ENCODE measurements around the gene ALCAM. TPM values are rescaled to one million over a fixed set of nuclear protein-coding genes. Genes with fewer than 3 reads are reported as not detected.

The ALCAM gene
- total and polyA plus RNA-seq, 2 donors (not counting 3 experiments of a cell fraction or from before 2014, with no cell fraction given) = 46.3 to 118 TPM

DNA sequence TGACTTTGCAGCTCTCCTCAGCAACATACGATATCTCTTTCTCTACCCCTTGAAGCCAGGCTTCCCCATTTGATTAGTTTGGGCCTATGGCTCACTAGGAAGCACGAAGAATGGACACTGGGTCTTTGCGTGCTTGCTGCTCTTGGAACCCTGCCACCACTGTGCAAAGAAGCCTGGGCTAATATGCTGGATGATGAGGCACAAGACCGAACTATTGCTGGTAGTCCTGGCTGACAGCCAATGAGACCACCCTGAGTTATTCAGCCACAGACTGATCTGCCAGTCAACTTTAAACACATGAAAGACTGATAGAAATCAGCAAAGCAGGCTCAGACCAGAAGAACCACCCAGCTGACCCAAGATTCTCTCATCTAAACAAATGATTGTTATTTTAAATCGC is 251.8 kb downstream of the ALCAM start:
- DNase-seq (ENCODE audit: low read depth, low spot score) = no peak

More for the DNA sequence above, 251.8 kb downstream of the ALCAM start:
- Histone ChIP-seq H3K9me1 (replicated peaks; ENCODE audit: control insufficient read depth, extremely low read depth, insufficient read depth, low read length) (no peaks in the 10 kb centered on the region), H3K9ac (replicated peaks; ENCODE audit: extremely low read depth, insufficient read depth, low read length) (no peak overlapping the region), H3K4me1 (ENCODE audit: control insufficient read depth, extremely low read depth, insufficient read depth, low read length) (no peaks in the 10 kb centered on the region), H3K27me3 (ENCODE audit: control insufficient read depth in 2 of 2, insufficient read depth in 2 of 2, low read length in 2 of 2) (no peaks in the 10 kb centered on the region), H3K4me2 (ENCODE audit: insufficient read depth, low read length) (no peak overlapping the region), H3K9me3 (replicated peaks; ENCODE audit: control insufficient read depth, insufficient read depth, low read length) (no peaks in the 10 kb centered on the region), H2AFZ (ENCODE audit: low read depth, low read length) (no peak overlapping the region), H3K4me3 (replicated peaks in 1 of 3; ENCODE audit: insufficient read depth in 1 of 3, low read depth in 1 of 3, low read length in 3 of 3) (no peak overlapping the region), H3K27ac (ENCODE audit: insufficient read depth, low read depth, low read length) (no peak overlapping the region), H3K79me2 (ENCODE audit: control insufficient read depth, insufficient read depth, low read length) (no peaks in the 10 kb centered on the region), H4K20me1 (replicated peaks; ENCODE audit: control insufficient read depth, extremely low read depth, insufficient read depth, low read length) (no peaks in the 10 kb centered on the region), H3K36me3 (ENCODE audit: control insufficient read depth in 2 of 2, extremely low read depth in 1 of 2, insufficient read depth in 2 of 2, low read length in 2 of 2) (no peaks in the 10 kb centered on the region)
- dilution Hi-C loops (cut with MboI; ENCODE audit: extremely low pct_ligation_motif_present, low sequenced_read_pairs) (no loop called here), intact Hi-C loops (cut with micrococcal nuclease) (no loop called here)
- no peak for FAIRE-seq
- TF ChIP-seq FOS (IDR thresholded peaks at IDR 0.05; ENCODE audit: borderline replicate concordance, insufficient read depth, low read length) = no peak
- TF ChIP-seq, protein P1, sequence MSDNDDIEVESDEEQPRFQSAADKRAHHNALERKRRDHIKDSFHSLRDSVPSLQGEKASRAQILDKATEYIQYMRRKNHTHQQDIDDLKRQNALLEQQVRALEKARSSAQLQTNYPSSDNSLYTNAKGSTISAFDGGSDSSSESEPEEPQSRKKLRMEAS (IDR thresholded peaks at IDR 0.05; ENCODE audit: insufficient read depth, insufficient read length) = no peak
- no peak for TF ChIP-seq POLR2A (IDR thresholded peaks at IDR 0.05; ENCODE audit: low read depth, low read length)
- no peak for TF ChIP-seq JUN (IDR thresholded peaks at IDR 0.05; ENCODE audit: borderline replicate concordance, insufficient read depth, insufficient read length, low read depth)
- TF ChIP-seq MYC (IDR thresholded peaks at IDR 0.05; ENCODE audit: low read depth, low read length) = no peak
- no peak for TF ChIP-seq POLR2AphosphoS5 (IDR thresholded peaks at IDR 0.05; ENCODE audit: insufficient read depth, low read depth, low read length)
- TF ChIP-seq GATA2 (IDR thresholded peaks at IDR 0.05; ENCODE audit: insufficient read depth, insufficient read length, low read depth, low read length) = no peak
- no peak for TF ChIP-seq EZH2 (IDR thresholded peaks at IDR 0.05; ENCODE audit: borderline replicate concordance, low read depth, low read length, severe bottlenecking)
- TF ChIP-seq, protein P2, sequence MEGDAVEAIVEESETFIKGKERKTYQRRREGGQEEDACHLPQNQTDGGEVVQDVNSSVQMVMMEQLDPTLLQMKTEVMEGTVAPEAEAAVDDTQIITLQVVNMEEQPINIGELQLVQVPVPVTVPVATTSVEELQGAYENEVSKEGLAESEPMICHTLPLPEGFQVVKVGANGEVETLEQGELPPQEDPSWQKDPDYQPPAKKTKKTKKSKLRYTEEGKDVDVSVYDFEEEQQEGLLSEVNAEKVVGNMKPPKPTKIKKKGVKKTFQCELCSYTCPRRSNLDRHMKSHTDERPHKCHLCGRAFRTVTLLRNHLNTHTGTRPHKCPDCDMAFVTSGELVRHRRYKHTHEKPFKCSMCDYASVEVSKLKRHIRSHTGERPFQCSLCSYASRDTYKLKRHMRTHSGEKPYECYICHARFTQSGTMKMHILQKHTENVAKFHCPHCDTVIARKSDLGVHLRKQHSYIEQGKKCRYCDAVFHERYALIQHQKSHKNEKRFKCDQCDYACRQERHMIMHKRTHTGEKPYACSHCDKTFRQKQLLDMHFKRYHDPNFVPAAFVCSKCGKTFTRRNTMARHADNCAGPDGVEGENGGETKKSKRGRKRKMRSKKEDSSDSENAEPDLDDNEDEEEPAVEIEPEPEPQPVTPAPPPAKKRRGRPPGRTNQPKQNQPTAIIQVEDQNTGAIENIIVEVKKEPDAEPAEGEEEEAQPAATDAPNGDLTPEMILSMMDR (IDR thresholded peaks at IDR 0.05; ENCODE audit: extremely low read depth in 1 of 2, insufficient read depth in 1 of 2, low read depth in 1 of 2, low read length in 2 of 2) = no peak
- CTCF ChIA-PET = no interaction called here
- POLR2A ChIA-PET = no interaction called here
- no TSS peak for BruUV-seq (replicated peaks)
